Neural progenitor cell (in vitro differentiated cells): ENCODE results near the gene RAVER2. TPM values are rescaled to one million over a fixed set of nuclear protein-coding genes. Genes with fewer than 3 reads are reported as not detected.

Experiments
- DNase-seq: peaks from one replicate; pipeline ENCODE4 v3.0.0-alpha.2; 2016; ENCODE audit warnings: low spot score
- H2AFZ ChIP-seq: fragments of 200-600 bp; sonication (generic); replicated peaks from 2 replicates; pipeline ENCODE4 v1.6.1; 2016; ENCODE audit warnings: antibody characterized with exemption
- H3F3A ChIP-seq: fragments of 200-600 bp; sonication (generic); 2 replicates; pipeline ENCODE4 v1.6.1; 2016; ENCODE audit warnings: antibody characterized with exemption, low read depth
- H3K27ac ChIP-seq: fragments of 200-600 bp; sonication (generic); 2 replicates; pipeline ENCODE4 v1.5.1; 2016; ENCODE audit warnings: mild to moderate bottlenecking
- H3K27me3 ChIP-seq: fragments of 200-600 bp; sonication (generic); 2 replicates; pipeline ENCODE4 v1.6.1; 2016; ENCODE audit warnings: mild to moderate bottlenecking, moderate library complexity
- H3K36me3 ChIP-seq: fragments of 200-600 bp; sonication (generic); 2 replicates; pipeline ENCODE4 v1.5.1; 2016
- H3K4me1 ChIP-seq: fragments of 200-600 bp; sonication (generic); 2 replicates; pipeline ENCODE4 v1.6.1; 2016; ENCODE audit warnings: mixed run types
- H3K4me2 ChIP-seq: fragments of 200-600 bp; sonication (generic); 2 replicates; pipeline ENCODE4 v1.6.1; 2016
- H3K4me3 ChIP-seq: fragments of 200-600 bp; sonication (generic); 2 replicates; pipeline ENCODE4 v1.5.1; 2016
- H3K79me2 ChIP-seq: fragments of 200-600 bp; sonication (generic); 2 replicates; pipeline ENCODE4 v1.6.1; 2016; ENCODE audit warnings: low read depth
- H3K9ac ChIP-seq: fragments of 200-600 bp; sonication (generic); 2 replicates; pipeline ENCODE4 v1.6.1; 2016
- H3K9me3 ChIP-seq: fragments of 200-600 bp; sonication (generic); 2 replicates; pipeline ENCODE4 v1.5.1; 2016; ENCODE audit warnings: low read depth
- H4K20me1 ChIP-seq: fragments of 200-600 bp; sonication (generic); 2 replicates; pipeline ENCODE4 v1.6.1; 2016; ENCODE audit warnings: low read depth
- H3K27ac Mint-ChIP-seq: 3 replicates; pipeline ENCODE4 v1.8.0; 2021; ENCODE audit warnings: mixed read lengths
- H3K27me3 Mint-ChIP-seq: 2 replicates; pipeline ENCODE4 v1.8.0; 2022; ENCODE audit warnings: low read depth, mild to moderate bottlenecking, inconsistent platforms, moderate library complexity, mixed read lengths; ENCODE audit not compliant: insufficient read depth
- H3K36me3 Mint-ChIP-seq: 3 replicates; pipeline ENCODE4 v1.8.0; 2021; ENCODE audit warnings: mixed read lengths
- H3K4me1 Mint-ChIP-seq: 3 replicates; pipeline ENCODE4 v1.8.0; 2021; ENCODE audit warnings: mixed read lengths
- H3K4me3 Mint-ChIP-seq: 3 replicates; pipeline ENCODE4 v1.8.0; 2021; ENCODE audit warnings: mild to moderate bottlenecking, moderate library complexity, mixed read lengths
- H3K9me3 Mint-ChIP-seq: 3 replicates; pipeline ENCODE4 v1.8.0; 2020; ENCODE audit warnings: mixed read lengths
- EZH2 ChIP-seq: fragments of 200-600 bp; sonication (generic); IDR thresholded peaks from 2 replicates; pipeline ENCODE4 v1.6.1; 2017; ENCODE audit warnings: antibody characterized with exemption, mild to moderate bottlenecking, moderate library complexity
- EZH2phosphoT487 ChIP-seq: fragments of 200-600 bp; sonication (generic); IDR thresholded peaks from 2 replicates; pipeline ENCODE4 v1.6.1; 2017; ENCODE audit warnings: antibody characterized with exemption
- total RNA-seq: library from RNA; depleted of rRNA; stranded (reverse); fragments of >200 nt; gene quantifications from 2 replicates; pipeline ENCODE4 v1.2.3, GENCODE V29; 2015; ENCODE audit warnings: low replicate concordance
- TF ChIP-seq, protein P1 (sequence below): fragments of 200-600 bp; sonication (generic); IDR thresholded peaks from 2 replicates; pipeline ENCODE4 v1.5.1; 2017; ENCODE audit warnings: antibody characterized with exemption, mild to moderate bottlenecking

RAVER2 gene
- total RNA-seq, 1 donor from 2014 or later, result 37.2 TPM

DNA sequence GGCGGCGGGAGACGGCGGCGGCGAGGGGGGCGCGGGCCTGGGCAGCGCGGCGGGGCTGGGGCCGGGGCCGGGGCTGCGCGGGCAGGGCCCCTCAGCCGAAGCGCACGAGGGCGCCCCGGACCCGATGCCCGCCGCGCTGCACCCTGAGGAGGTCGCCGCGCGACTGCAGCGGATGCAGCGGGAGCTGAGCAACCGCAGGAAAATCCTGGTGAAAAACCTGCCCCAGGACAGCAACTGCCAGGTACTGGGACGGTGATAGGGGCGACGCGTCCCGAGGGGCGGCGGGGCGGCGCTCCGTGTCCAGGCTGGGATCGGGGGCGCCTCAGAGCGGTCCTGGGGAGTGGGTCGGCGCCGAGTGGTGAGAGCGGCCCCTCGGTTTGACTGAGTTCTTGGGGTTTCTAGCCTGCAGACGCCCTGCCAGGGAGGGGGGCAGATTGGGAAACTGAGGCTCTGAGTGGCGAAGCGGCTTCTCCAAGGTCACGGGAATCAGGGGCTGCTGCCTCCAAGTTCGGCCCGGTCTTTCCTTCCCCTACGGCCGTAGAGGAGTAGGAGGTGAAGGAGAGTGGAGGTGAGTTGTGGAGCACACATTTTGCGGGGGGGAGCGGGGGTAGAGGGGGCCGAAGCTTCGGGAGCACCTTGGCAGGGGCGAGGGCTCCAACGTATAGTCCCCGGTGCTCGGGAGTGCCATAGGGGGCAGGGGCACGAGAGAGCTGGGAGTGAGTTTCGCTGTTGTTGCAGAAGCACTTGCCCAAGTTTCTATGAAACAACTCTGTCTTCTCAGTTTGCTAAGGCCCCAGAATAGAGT is 508 bp downstream of the RAVER2 start:
- H3K4me3 Mint-ChIP-seq, result peak overlapping the region; percentile 94
- Histone ChIP-seq H3K9me3 (no peaks in the 10 kb centered on the region), H3K4me1 (peaks cover 13% of the 10 kb centered on the region), H3K27ac (no peak overlapping the region), H4K20me1 (peaks cover 14% of the 10 kb centered on the region), H3K79me2 (peaks cover 43% of the 10 kb centered on the region), H2AFZ (peak overlapping the region; percentile 81), H3K27me3 (peaks cover 10% of the 10 kb centered on the region), H3K4me3 (peak overlapping the region; percentile 97), H3K36me3 (no peaks in the 10 kb centered on the region), H3F3A (peaks cover 6% of the 10 kb centered on the region), H3K4me2 (peak overlapping the region; percentile 86), H3K9ac (peak overlapping the region; percentile 28)
- no peak for TF ChIP-seq EZH2phosphoT487
- no peak for TF ChIP-seq EZH2
- TF ChIP-seq, protein P1, sequence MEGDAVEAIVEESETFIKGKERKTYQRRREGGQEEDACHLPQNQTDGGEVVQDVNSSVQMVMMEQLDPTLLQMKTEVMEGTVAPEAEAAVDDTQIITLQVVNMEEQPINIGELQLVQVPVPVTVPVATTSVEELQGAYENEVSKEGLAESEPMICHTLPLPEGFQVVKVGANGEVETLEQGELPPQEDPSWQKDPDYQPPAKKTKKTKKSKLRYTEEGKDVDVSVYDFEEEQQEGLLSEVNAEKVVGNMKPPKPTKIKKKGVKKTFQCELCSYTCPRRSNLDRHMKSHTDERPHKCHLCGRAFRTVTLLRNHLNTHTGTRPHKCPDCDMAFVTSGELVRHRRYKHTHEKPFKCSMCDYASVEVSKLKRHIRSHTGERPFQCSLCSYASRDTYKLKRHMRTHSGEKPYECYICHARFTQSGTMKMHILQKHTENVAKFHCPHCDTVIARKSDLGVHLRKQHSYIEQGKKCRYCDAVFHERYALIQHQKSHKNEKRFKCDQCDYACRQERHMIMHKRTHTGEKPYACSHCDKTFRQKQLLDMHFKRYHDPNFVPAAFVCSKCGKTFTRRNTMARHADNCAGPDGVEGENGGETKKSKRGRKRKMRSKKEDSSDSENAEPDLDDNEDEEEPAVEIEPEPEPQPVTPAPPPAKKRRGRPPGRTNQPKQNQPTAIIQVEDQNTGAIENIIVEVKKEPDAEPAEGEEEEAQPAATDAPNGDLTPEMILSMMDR, result no peak
- no peaks in the 10 kb centered on the region for H3K36me3 Mint-ChIP-seq
- peak; percentile 26 for DNase-seq
- H3K27ac Mint-ChIP-seq, result peak overlapping the region; percentile 30
- peaks cover 2% of the 10 kb centered on the region for H3K27me3 Mint-ChIP-seq
- no peaks in the 10 kb centered on the region for H3K9me3 Mint-ChIP-seq
- peaks cover 30% of the 10 kb centered on the region for H3K4me1 Mint-ChIP-seq

- peaks cover 51% of the 10 kb centered on the region for H3K79me2 ChIP-seq
- peak overlapping the region; percentile 97 for H3K4me3 ChIP-seq
- no peak for DNase-seq
- H3F3A ChIP-seq, result peaks cover 6% of the 10 kb centered on the region
- peaks cover 2% of the 10 kb centered on the region for H3K27me3 Mint-ChIP-seq
- H3K27ac ChIP-seq, result no peak overlapping the region
- peaks cover 10% of the 10 kb centered on the region for H3K27me3 ChIP-seq
- H3K9me3 Mint-ChIP-seq, result no peaks in the 10 kb centered on the region
- peaks cover 13% of the 10 kb centered on the region for H3K4me1 ChIP-seq
- H3K36me3 ChIP-seq, result no peaks in the 10 kb centered on the region
- H4K20me1 ChIP-seq, result peaks cover 14% of the 10 kb centered on the region
- peak overlapping the region; percentile 28 for H3K9ac ChIP-seq
- H3K9me3 ChIP-seq, result no peaks in the 10 kb centered on the region
- peak overlapping the region; percentile 86 for H3K4me2 ChIP-seq
- H3K4me1 Mint-ChIP-seq, result peaks cover 30% of the 10 kb centered on the region
- H3K27ac Mint-ChIP-seq, result peak overlapping the region; percentile 30
- no peak overlapping the region for H2AFZ ChIP-seq
- peak overlapping the region; percentile 94 for H3K4me3 Mint-ChIP-seq
- H3K36me3 Mint-ChIP-seq, result no peaks in the 10 kb centered on the region
- TF ChIP-seq, protein P1, result no peak
- TF ChIP-seq EZH2phosphoT487, result no peak
- no peak for TF ChIP-seq EZH2
Measured at GRCh38 chr1:64745986-64746940, 1.4 kb downstream of the RAVER2 start.

GRCh38 chr1:64748222-64748621 is 3.3 kb downstream of the RAVER2 start:
- H3K4me1 Mint-ChIP-seq, result peaks cover 30% of the 10 kb centered on the region
- Histone ChIP-seq H4K20me1 (peaks cover 14% of the 10 kb centered on the region), H3K36me3 (no peaks in the 10 kb centered on the region), H3K4me1 (peaks cover 13% of the 10 kb centered on the region), H3K4me3 (no peak overlapping the region), H3K4me2 (no peak overlapping the region), H3K79me2 (peaks cover 64% of the 10 kb centered on the region), H3K27ac (no peak overlapping the region), H3K9me3 (no peaks in the 10 kb centered on the region), H2AFZ (no peak overlapping the region), H3K27me3 (peaks cover 5% of the 10 kb centered on the region), H3F3A (peaks cover 6% of the 10 kb centered on the region), H3K9ac (no peak overlapping the region)
- peaks cover 2% of the 10 kb centered on the region for H3K27me3 Mint-ChIP-seq
- no peak overlapping the region for H3K4me3 Mint-ChIP-seq
- H3K9me3 Mint-ChIP-seq, result no peaks in the 10 kb centered on the region
- no peak overlapping the region for H3K27ac Mint-ChIP-seq
- H3K36me3 Mint-ChIP-seq, result no peaks in the 10 kb centered on the region
- TF ChIP-seq EZH2phosphoT487, result no peak
- TF ChIP-seq, protein P1, result no peak
- TF ChIP-seq EZH2, result no peak
- no peak for DNase-seq
